ENCODE measurements around the gene MT1M. TPM values are rescaled to one million over a fixed set of nuclear protein-coding genes. Genes with fewer than 3 reads are reported as not detected.

Gene MT1M
- total RNA-seq, 2 experiments from 2014 or later = not detected

DNA sequence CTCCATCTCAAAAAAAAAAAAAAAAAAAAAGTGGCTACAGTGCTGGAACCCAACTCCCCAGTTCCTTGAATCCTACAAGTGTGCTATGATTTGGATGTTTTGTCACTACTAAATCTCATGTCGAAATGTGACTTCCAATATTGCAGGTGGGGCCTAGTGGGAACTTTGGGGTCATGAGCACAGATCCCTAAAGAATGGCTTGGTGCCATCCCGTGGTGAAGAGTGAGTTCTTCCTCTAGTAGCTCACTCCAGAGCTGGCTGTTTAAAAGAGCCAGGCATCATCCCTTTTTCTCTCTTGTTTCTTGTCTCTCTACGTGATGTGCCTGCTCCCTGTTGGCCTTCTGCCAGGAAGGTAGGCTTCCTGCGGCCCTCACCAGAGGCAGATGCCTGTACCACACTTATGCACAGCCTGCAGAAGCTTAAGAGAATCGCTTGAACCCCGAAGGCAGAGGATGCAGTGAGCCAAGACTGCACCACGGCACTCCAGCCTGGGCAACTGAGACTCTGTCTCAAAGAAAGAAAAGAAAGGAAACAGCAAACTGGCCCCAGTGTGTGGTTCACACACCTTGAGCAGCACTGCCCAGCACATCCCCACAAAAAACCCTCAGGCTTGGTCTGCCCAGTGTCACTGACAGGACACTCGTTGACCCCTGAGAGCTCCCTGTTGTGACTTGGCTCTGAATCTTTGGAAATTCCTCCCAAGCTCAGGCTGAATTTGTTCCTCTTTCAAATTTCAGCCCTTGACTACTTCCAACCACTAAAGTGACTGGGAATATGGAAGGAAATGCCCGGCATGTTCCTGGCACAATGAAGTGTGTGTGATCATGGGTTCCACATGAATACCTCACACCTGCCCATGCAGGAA lies 3.7 kb upstream of the MT1M start:
- H4K20me1 ChIP-seq (ENCODE audit: insufficient read depth, low read length) = no peaks in the 10 kb centered on the region
- H3K27ac ChIP-seq (ENCODE audit: low read depth, low read length, poor library complexity, severe bottlenecking) = no peak overlapping the region
- no peaks in the 10 kb centered on the region for H3K9me2 ChIP-seq (ENCODE audit: insufficient read depth, low read length)
- no peaks in the 10 kb centered on the region for H3K9me3 ChIP-seq (ENCODE audit: low read length)
- H3K36me3 ChIP-seq (ENCODE audit: insufficient read depth, low read length) = no peaks in the 10 kb centered on the region
- CTCF ChIA-PET (ENCODE audit: unreplicated experiment) = interaction anchor here (0.6 kb wide), 1 partner anchor 29 kb away, joined by 3 read pairs; the partner anchor contains the start of gene MT1F
- H3K4me1 ChIP-seq (ENCODE audit: insufficient read depth, low read length, poor library complexity, severe bottlenecking) = peaks cover 9% of the 10 kb centered on the region
- H2AFZ ChIP-seq (ENCODE audit: low read length) = no peak overlapping the region
- no peak for DNase-seq (ENCODE audit: low spot score)
- POLR2A ChIA-PET = interaction anchor here (0.7 kb wide), 1 partner anchor 877 kb away, joined by 7 read pairs; no protein-coding TSS in a partner anchor
- intact Hi-C loops (cut with micrococcal nuclease; ENCODE audit: unreplicated experiment) = no loop called here
- H3K4me2 ChIP-seq (ENCODE audit: low read length) = no peak overlapping the region
- no peaks in the 10 kb centered on the region for H3K79me2 ChIP-seq (ENCODE audit: insufficient read depth, low read depth, low read length)
- no peak overlapping the region for H3K4me3 ChIP-seq (ENCODE audit: low read depth, low read length, poor library complexity, severe bottlenecking)
- no TSS peak for BruUV-seq (replicated peaks)
- TF ChIP-seq, protein P1, sequence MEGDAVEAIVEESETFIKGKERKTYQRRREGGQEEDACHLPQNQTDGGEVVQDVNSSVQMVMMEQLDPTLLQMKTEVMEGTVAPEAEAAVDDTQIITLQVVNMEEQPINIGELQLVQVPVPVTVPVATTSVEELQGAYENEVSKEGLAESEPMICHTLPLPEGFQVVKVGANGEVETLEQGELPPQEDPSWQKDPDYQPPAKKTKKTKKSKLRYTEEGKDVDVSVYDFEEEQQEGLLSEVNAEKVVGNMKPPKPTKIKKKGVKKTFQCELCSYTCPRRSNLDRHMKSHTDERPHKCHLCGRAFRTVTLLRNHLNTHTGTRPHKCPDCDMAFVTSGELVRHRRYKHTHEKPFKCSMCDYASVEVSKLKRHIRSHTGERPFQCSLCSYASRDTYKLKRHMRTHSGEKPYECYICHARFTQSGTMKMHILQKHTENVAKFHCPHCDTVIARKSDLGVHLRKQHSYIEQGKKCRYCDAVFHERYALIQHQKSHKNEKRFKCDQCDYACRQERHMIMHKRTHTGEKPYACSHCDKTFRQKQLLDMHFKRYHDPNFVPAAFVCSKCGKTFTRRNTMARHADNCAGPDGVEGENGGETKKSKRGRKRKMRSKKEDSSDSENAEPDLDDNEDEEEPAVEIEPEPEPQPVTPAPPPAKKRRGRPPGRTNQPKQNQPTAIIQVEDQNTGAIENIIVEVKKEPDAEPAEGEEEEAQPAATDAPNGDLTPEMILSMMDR (conservative IDR thresholded peaks at IDR 0.05; ENCODE audit: low read length) = no peak
- no peak for TF ChIP-seq EZH2phosphoT487 (IDR thresholded peaks at IDR 0.05; ENCODE audit: borderline replicate concordance, low read depth, low read length)

DNA sequence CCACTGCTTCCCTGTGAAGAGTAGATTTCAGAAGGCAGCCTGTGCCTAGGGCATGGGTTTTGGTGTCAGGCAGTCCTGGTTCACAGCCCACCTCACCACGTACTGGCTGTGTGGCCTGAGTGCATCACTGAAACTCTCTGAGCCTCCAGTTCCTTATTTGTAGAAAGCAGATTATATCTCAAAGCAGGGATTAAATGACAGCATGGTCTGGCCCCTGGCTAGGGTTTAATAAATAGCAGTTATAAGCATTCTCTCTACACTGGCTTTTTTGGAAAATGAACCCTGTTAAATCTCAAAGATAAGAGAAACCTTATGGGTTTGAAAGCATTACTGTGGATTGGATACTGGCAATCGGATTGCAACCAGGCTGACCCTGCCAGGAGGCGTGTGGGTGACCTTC lies 2.9 kb upstream of the MT1M start:
- CTCF ChIA-PET (ENCODE audit: unreplicated experiment) = no interaction called here
- POLR2A ChIA-PET = interaction anchor here (0.9 kb wide), 1 partner anchor 17 kb away, joined by 5 read pairs; no protein-coding TSS in a partner anchor
- Histone ChIP-seq H2AFZ (ENCODE audit: low read length) (no peak overlapping the region), H3K27ac (ENCODE audit: low read depth, low read length, poor library complexity, severe bottlenecking) (no peak overlapping the region), H3K9me3 (ENCODE audit: low read length) (no peaks in the 10 kb centered on the region), H3K4me1 (ENCODE audit: insufficient read depth, low read length, poor library complexity, severe bottlenecking) (peaks cover 9% of the 10 kb centered on the region), H3K4me3 (ENCODE audit: low read depth, low read length, poor library complexity, severe bottlenecking) (no peak overlapping the region), H3K9me2 (ENCODE audit: insufficient read depth, low read length) (no peaks in the 10 kb centered on the region), H3K36me3 (ENCODE audit: insufficient read depth, low read length) (no peaks in the 10 kb centered on the region), H3K79me2 (ENCODE audit: insufficient read depth, low read depth, low read length) (no peaks in the 10 kb centered on the region), H3K4me2 (ENCODE audit: low read length) (no peak overlapping the region), H4K20me1 (ENCODE audit: insufficient read depth, low read length) (no peaks in the 10 kb centered on the region)
- no peak for DNase-seq (ENCODE audit: low spot score)
- BruUV-seq (replicated peaks) = no TSS peak
- TF ChIP-seq, protein P1 (conservative IDR thresholded peaks at IDR 0.05; ENCODE audit: low read length) = no peak
- TF ChIP-seq EZH2phosphoT487 (IDR thresholded peaks at IDR 0.05; ENCODE audit: borderline replicate concordance, low read depth, low read length) = no peak
- intact Hi-C loops (cut with micrococcal nuclease; ENCODE audit: unreplicated experiment) = no loop called here

DNA sequence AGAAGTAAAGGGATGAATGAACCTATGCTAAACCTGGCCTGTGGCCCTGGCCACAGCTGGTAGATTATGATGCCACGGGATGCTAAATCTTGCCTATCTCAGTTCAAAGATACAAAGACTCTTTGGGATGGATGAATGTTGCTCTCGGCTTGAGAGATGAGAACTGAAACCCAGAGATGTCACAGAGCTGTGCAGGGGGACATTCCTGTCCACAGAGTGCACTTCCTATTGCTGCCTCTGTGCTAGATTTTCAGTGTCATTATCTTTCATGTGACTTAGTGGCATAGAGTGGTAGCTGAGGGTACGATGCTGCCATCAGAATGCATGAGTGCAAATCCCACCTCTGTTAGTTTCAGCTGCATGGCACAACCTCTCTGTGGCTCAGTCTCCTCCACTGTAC lies 2.3 kb upstream of the MT1M start:
- ChIA-PET POLR2A (interaction anchor here (0.9 kb wide), 1 partner anchor 18 kb away, joined by 5 read pairs; no protein-coding TSS in a partner anchor), CTCF (ENCODE audit: unreplicated experiment) (interaction anchor here (0.9 kb wide), 1 partner anchor 25 kb away, joined by 5 read pairs; no protein-coding TSS in a partner anchor)
- Histone ChIP-seq H3K4me1 (ENCODE audit: insufficient read depth, low read length, poor library complexity, severe bottlenecking) (peaks cover 9% of the 10 kb centered on the region), H3K4me2 (ENCODE audit: low read length) (peak overlapping the region; percentile 13; the same call in 1 of the 2 replicates), H3K79me2 (ENCODE audit: insufficient read depth, low read depth, low read length) (no peaks in the 10 kb centered on the region), H3K9me2 (ENCODE audit: insufficient read depth, low read length) (no peaks in the 10 kb centered on the region), H3K36me3 (ENCODE audit: insufficient read depth, low read length) (no peaks in the 10 kb centered on the region), H4K20me1 (ENCODE audit: insufficient read depth, low read length) (no peaks in the 10 kb centered on the region), H3K27ac (ENCODE audit: low read depth, low read length, poor library complexity, severe bottlenecking) (no peak overlapping the region), H3K4me3 (ENCODE audit: low read depth, low read length, poor library complexity, severe bottlenecking) (no peak overlapping the region), H3K9me3 (ENCODE audit: low read length) (no peaks in the 10 kb centered on the region), H2AFZ (ENCODE audit: low read length) (no peak overlapping the region)
- BruUV-seq (replicated peaks) = no TSS peak
- peak; percentile 66 for DNase-seq (ENCODE audit: low spot score)
- TF ChIP-seq, protein P1 (conservative IDR thresholded peaks at IDR 0.05; ENCODE audit: low read length) = peak; percentile 19; the same call in 1 of the 2 replicates
- no peak for TF ChIP-seq EZH2phosphoT487 (IDR thresholded peaks at IDR 0.05; ENCODE audit: borderline replicate concordance, low read depth, low read length)
- intact Hi-C loops (cut with micrococcal nuclease; ENCODE audit: unreplicated experiment) = no loop called here

Data from OCI-LY7 (cell line).